PC-9 (cell line): ENCODE results near the gene PRKG1. TPM values are rescaled to one million over a fixed set of nuclear protein-coding genes. Genes with fewer than 3 reads are reported as not detected.

Source experiments
- BruUV-seq: library from RNA; stranded (reverse); fragments of 400-500 nt; replicated peaks from 2 replicates; lab custom pipeline; 2021; lab: Mats Ljungman, UMichigan
- CTCF ChIA-PET: fragments of 300-600 bp; sonication (Branson Sonifier 250); formaldehyde crosslinking; loops from one replicate; lab custom pipeline; 2022; ENCODE audit warnings: antibody characterized with exemption; lab: Charles Lee
- POLR2A ChIA-PET: fragments of 300-600 bp; sonication (Branson Sonifier 250); formaldehyde crosslinking; loops from one replicate; lab custom pipeline; 2022; ENCODE audit warnings: antibody characterized with exemption; ENCODE audit not compliant: unreplicated experiment; lab: Charles Lee
- DNase-seq, 2 experiments: peaks; one replicate each; pipeline versions ENCODE4 v3.0.0 to v3.0.0-alpha.2; 2015 to 2022; ENCODE audit warnings: mixed read lengths in 1 of 2
- H2AFZ ChIP-seq: fragments of 200-600 bp; sonication (generic); 2 replicates; pipeline ENCODE4 v1.8.1; 2017; ENCODE audit warnings: antibody characterized with exemption
- H3F3A ChIP-seq: fragments of 200-600 bp; sonication (generic); 2 replicates; pipeline ENCODE4 v1.8.1; 2017; ENCODE audit warnings: antibody characterized with exemption, mild to moderate bottlenecking, low read depth; ENCODE audit not compliant: insufficient read depth
- H3K27ac ChIP-seq: fragments of 200-600 bp; sonication (generic); 2 replicates; pipeline ENCODE4 v1.6.1; 2016; ENCODE audit warnings: mixed run types
- H3K27me3 ChIP-seq: fragments of 200-600 bp; sonication (generic); 2 replicates; pipeline ENCODE4 v1.6.1; 2016; ENCODE audit warnings: low read depth, mixed run types; ENCODE audit not compliant: insufficient read depth
- H3K36me3 ChIP-seq: fragments of 200-600 bp; sonication (generic); 2 replicates; pipeline ENCODE4 v1.6.1; 2016; ENCODE audit warnings: low read depth, mixed run types
- H3K4me1 ChIP-seq: fragments of 200-600 bp; sonication (generic); replicated peaks from 2 replicates; pipeline ENCODE4 v1.6.1; 2016; ENCODE audit warnings: mixed run types; ENCODE audit not compliant: insufficient read depth
- H3K4me2 ChIP-seq: fragments of 200-600 bp; sonication (generic); 2 replicates; pipeline ENCODE4 v1.6.1; 2017; ENCODE audit warnings: mixed run types
- H3K4me3 ChIP-seq: fragments of 200-600 bp; sonication (generic); 2 replicates; pipeline ENCODE4 v1.6.1; 2016; ENCODE audit warnings: mixed run types
- H3K79me2 ChIP-seq: fragments of 200-600 bp; sonication (generic); 2 replicates; pipeline ENCODE4 v1.6.1; 2017; ENCODE audit warnings: low read depth, mixed run types
- H3K9me2 ChIP-seq: fragments of 200-600 bp; sonication (generic); 2 replicates; pipeline ENCODE4 v1.8.1; 2017; ENCODE audit warnings: mild to moderate bottlenecking; ENCODE audit not compliant: insufficient read depth
- H3K9me3 ChIP-seq: fragments of 200-600 bp; sonication (generic); 2 replicates; pipeline ENCODE4 v1.8.1; 2016; ENCODE audit warnings: low read depth; ENCODE audit not compliant: insufficient read depth
- H4K20me1 ChIP-seq: fragments of 200-600 bp; sonication (generic); 2 replicates; pipeline ENCODE4 v1.8.1; 2017; ENCODE audit not compliant: insufficient read depth
- EZH2 ChIP-seq: fragments of 200-600 bp; sonication (generic); IDR thresholded peaks from 2 replicates; pipeline ENCODE4 v1.8.0; 2017; ENCODE audit warnings: antibody characterized with exemption, low read depth
- intact Hi-C: fragments of 100-400 bp; cut with micrococcal nuclease; formaldehyde crosslinking; loops from one replicate; pipeline ENCODE4 v1.10.0; 2022; ENCODE audit not compliant: unreplicated experiment
- total RNA-seq: library from RNA; stranded (reverse); gene quantifications from 2 replicates; pipeline ENCODE4 v1.2.3, GENCODE V29; 2021
- TF ChIP-seq, protein P1 (sequence below): fragments of 200-600 bp; sonication (generic); conservative IDR thresholded peaks from 2 replicates; pipeline ENCODE4 v1.6.1; 2017; ENCODE audit warnings: mixed run types, antibody characterized with exemption, mild to moderate bottlenecking, moderate library complexity

The PRKG1 gene
- total RNA-seq, 1 experiment from 2014 or later: 0.70 TPM

DNA sequence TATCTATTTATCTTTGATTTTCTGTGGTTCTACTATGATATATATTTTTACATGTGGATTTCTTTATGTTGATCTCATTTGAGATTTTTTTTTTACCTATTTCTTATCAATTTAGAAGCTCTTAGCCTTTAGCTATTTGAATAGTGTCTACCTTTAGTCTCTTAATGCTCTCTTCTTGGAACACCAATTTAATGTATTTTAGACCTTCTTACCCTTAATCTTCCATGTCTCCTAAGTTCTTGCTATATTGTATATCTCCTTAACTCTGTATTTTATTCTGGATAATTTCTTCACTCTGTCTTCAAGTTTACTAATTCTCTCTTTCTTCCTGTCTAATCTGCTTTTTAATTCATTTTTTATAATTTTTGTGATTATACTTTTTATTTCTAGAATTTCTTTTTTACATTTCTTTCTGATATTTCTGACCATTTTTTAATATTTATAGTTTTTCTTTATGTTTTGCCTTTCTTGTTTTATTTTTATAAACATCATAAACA is 597.8 kb downstream of the PRKG1 start:
- Histone ChIP-seq H3F3A (no peaks in the 10 kb centered on the region), H3K9me3 (no peaks in the 10 kb centered on the region), H2AFZ (no peak overlapping the region), H3K9me2 (no peaks in the 10 kb centered on the region), H3K79me2 (no peaks in the 10 kb centered on the region), H3K27ac (no peak overlapping the region), H4K20me1 (no peaks in the 10 kb centered on the region), H3K4me3 (no peak overlapping the region), H3K4me2 (no peak overlapping the region), H3K4me1 (no peaks in the 10 kb centered on the region), H3K36me3 (no peaks in the 10 kb centered on the region), H3K27me3 (no peaks in the 10 kb centered on the region)
- DNase-seq: no peak
- ChIA-PET CTCF (no interaction called here), POLR2A (no interaction called here)
- intact Hi-C loops: no loop called here
- BruUV-seq: no TSS peak
- TF ChIP-seq, protein P1, sequence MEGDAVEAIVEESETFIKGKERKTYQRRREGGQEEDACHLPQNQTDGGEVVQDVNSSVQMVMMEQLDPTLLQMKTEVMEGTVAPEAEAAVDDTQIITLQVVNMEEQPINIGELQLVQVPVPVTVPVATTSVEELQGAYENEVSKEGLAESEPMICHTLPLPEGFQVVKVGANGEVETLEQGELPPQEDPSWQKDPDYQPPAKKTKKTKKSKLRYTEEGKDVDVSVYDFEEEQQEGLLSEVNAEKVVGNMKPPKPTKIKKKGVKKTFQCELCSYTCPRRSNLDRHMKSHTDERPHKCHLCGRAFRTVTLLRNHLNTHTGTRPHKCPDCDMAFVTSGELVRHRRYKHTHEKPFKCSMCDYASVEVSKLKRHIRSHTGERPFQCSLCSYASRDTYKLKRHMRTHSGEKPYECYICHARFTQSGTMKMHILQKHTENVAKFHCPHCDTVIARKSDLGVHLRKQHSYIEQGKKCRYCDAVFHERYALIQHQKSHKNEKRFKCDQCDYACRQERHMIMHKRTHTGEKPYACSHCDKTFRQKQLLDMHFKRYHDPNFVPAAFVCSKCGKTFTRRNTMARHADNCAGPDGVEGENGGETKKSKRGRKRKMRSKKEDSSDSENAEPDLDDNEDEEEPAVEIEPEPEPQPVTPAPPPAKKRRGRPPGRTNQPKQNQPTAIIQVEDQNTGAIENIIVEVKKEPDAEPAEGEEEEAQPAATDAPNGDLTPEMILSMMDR: no peak

DNA sequence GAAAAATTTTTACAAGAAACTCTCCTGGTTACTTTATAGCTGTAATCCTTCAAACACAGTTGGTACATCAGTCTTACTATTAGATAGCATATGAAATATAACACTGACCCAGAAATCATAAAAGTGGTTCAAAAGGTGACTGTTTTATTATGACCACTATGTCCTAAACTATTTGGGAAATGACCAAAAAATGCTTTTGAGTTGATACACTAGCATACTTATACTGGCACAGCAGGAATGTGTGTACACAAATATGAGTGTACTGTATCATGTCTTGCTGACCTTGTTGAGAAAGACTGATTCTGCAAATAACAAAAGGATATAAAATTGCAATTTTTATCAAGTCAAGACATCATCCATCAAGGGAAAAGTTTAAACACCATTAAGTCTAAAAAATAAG is 600.8 kb downstream of the PRKG1 start:
- Histone ChIP-seq H3K9me3 (no peaks in the 10 kb centered on the region), H4K20me1 (no peaks in the 10 kb centered on the region), H3K27ac (no peak overlapping the region), H2AFZ (no peak overlapping the region), H3K79me2 (no peaks in the 10 kb centered on the region), H3K36me3 (no peaks in the 10 kb centered on the region), H3F3A (no peaks in the 10 kb centered on the region), H3K4me3 (no peak overlapping the region), H3K4me2 (no peak overlapping the region), H3K27me3 (no peaks in the 10 kb centered on the region), H3K9me2 (no peaks in the 10 kb centered on the region), H3K4me1 (no peaks in the 10 kb centered on the region)
- DNase-seq: no peak
- ChIA-PET POLR2A (no interaction called here), CTCF (no interaction called here)
- TF ChIP-seq, protein P1: no peak
- no peak for TF ChIP-seq EZH2
- BruUV-seq: no TSS peak
- intact Hi-C loops: no loop called here

DNA sequence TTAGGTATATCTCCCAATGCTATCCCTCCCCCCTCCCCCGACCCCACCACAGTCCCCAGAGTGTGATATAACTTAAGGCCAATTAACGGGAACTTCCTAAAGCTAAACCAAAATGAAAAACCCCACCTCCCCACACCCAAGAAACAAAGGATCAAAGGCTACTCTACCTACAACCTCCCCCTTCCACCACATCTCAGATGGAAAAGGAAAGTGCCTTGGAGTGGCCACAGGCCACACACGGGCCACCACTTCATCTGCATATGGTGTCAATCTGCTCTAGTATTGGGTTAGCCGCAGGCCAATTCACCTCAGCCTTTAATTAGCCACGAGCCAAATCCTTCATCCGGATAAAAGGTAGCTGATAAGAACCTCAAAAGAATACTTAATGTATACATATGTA is 605.6 kb downstream of the PRKG1 start:
- peaks cover 21% of the 10 kb centered on the region for H3K4me1 ChIP-seq
- H3K9me2 ChIP-seq: peaks cover 6% of the 10 kb centered on the region; the same call in 1 of the 2 replicates
- H3K27me3 ChIP-seq: no peaks in the 10 kb centered on the region
- no peak overlapping the region for H3K4me3 ChIP-seq
- ChIA-PET CTCF (interaction anchor here (0.6 kb wide), 1 partner anchor 1363 kb away, joined by 4 read pairs; no protein-coding TSS in a partner anchor), POLR2A (interaction anchor here (0.6 kb wide), 1 partner anchor 20 kb away, joined by 3 read pairs; no protein-coding TSS in a partner anchor)
- H3F3A ChIP-seq: peaks cover 9% of the 10 kb centered on the region; the same call in 1 of the 2 replicates
- no TSS peak for BruUV-seq
- intact Hi-C loops: no loop called here
- H3K9me3 ChIP-seq: no peaks in the 10 kb centered on the region
- H3K4me2 ChIP-seq: no peak overlapping the region
- DNase-seq: no peak
- no peaks in the 10 kb centered on the region for H4K20me1 ChIP-seq
- no peak overlapping the region for H3K27ac ChIP-seq
- no peaks in the 10 kb centered on the region for H3K36me3 ChIP-seq
- TF ChIP-seq EZH2: no peak
- TF ChIP-seq, protein P1: no peak
- no peak overlapping the region for H2AFZ ChIP-seq
- H3K79me2 ChIP-seq: no peaks in the 10 kb centered on the region
